Chondrocyte (in vitro differentiated cells): ENCODE measurements around the gene ARAP2. TPM values are rescaled to one million over a fixed set of nuclear protein-coding genes. Genes with fewer than 3 reads are reported as not detected.

Experiments used
- DNase-seq: peaks from one replicate; pipeline ENCODE4 v3.0.0; 2021; ENCODE audit warnings: mixed read lengths, low spot score
- H3K27ac Mint-ChIP-seq: one replicate; pipeline ENCODE4 v1.8.0; 2021; ENCODE audit warnings: mild to moderate bottlenecking, moderate library complexity, mixed read lengths; ENCODE audit not compliant: unreplicated experiment
- H3K27me3 Mint-ChIP-seq: 2 replicates; pipeline ENCODE4 v1.8.0; 2021; ENCODE audit warnings: low read depth, mixed read lengths
- H3K36me3 Mint-ChIP-seq: 2 replicates; pipeline ENCODE4 v1.8.0; 2021; ENCODE audit warnings: low read depth, mixed read lengths
- H3K4me1 Mint-ChIP-seq: 2 replicates; pipeline ENCODE4 v1.8.0; 2021; ENCODE audit warnings: low read depth, mild to moderate bottlenecking, mixed read lengths
- H3K4me3 Mint-ChIP-seq: one replicate; pipeline ENCODE4 v1.8.0; 2021; ENCODE audit warnings: mild to moderate bottlenecking, moderate library complexity, mixed read lengths; ENCODE audit not compliant: unreplicated experiment
- H3K9me3 Mint-ChIP-seq: 2 replicates; pipeline ENCODE4 v1.8.0; 2021; ENCODE audit warnings: low read depth, mixed read lengths
- CTCF ChIP-seq: fragments of 200-600 bp; sonication (generic); IDR thresholded peaks from 2 replicates; pipeline ENCODE4 v1.5.0; 2021; ENCODE audit warnings: antibody characterized with exemption, mild to moderate bottlenecking, moderate library complexity
- total RNA-seq: library from RNA; stranded (reverse); gene quantifications from 3 replicates; pipeline ENCODE4 v1.2.1, GENCODE V29; 2021

The ARAP2 gene
- total RNA-seq, 1 donor from 2014 or later = 1.6 TPM

- DNase-seq = no peak
- Mint-ChIP-seq H3K27me3 (no peaks in the 10 kb centered on the region), H3K4me3 (no peak overlapping the region), H3K4me1 (no peaks in the 10 kb centered on the region), H3K27ac (no peak overlapping the region), H3K36me3 (no peaks in the 10 kb centered on the region), H3K9me3 (peaks cover 11% of the 10 kb centered on the region)
- no peak for TF ChIP-seq CTCF
These were observed 8.2 kb downstream of the ARAP2 start for GRCh38 chr4:36236159-36236558.

DNA sequence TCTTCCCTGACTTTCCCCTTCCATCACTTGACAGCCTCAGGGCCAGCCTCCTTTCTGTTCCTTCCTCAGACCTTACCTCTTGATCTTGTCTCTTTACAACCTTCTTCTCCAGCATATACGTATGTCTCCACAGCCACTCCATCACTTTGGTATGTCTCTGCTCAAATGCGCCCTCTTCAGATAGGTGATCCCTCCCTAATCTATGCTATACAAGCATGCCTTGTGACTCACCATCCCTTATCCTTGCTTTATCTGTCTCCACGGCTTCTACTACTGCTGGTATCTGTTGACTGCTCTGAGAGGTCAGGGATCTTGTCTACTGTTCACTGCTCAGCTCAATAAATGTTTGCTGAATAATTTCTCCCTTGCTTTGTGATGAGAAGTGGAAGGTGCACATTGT lies 9.0 kb downstream of the ARAP2 start:
- Mint-ChIP-seq H3K27ac (no peak overlapping the region), H3K36me3 (no peaks in the 10 kb centered on the region), H3K4me3 (no peak overlapping the region), H3K27me3 (no peaks in the 10 kb centered on the region), H3K4me1 (no peaks in the 10 kb centered on the region), H3K9me3 (peaks cover 11% of the 10 kb centered on the region)
- DNase-seq = no peak
- TF ChIP-seq CTCF = no peak

- Mint-ChIP-seq H3K27me3 (no peaks in the 10 kb centered on the region), H3K27ac (no peak overlapping the region), H3K36me3 (no peaks in the 10 kb centered on the region), H3K9me3 (peaks cover 11% of the 10 kb centered on the region), H3K4me1 (no peaks in the 10 kb centered on the region), H3K4me3 (no peak overlapping the region)
- TF ChIP-seq CTCF = no peak
- DNase-seq = no peak
These were observed 10.6 kb downstream of the ARAP2 start for GRCh38 chr4:36233567-36234266.

DNA sequence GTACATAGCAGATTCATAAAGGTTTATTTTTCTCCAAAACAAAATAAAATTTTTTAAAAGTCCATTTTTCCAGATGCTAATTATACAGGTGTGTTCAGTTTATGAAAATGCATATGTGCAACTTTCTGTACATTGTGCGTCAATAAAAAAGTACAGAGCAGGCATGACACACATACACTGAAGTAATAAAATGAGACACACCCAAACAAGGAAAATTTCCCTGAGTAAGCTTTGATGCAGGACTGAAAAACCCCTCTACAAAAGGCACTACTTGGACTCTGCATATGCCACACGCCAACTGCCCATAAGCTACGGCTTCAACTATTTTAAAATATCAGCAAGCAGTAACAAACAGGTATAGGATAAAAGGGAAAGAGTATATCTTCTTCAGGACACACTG lies 13.8 kb downstream of the ARAP2 start:
- H3K4me1 Mint-ChIP-seq = peaks cover 1% of the 10 kb centered on the region
- H3K9me3 Mint-ChIP-seq = peaks cover 3% of the 10 kb centered on the region
- TF ChIP-seq CTCF = no peak
- H3K36me3 Mint-ChIP-seq = no peaks in the 10 kb centered on the region
- no peak overlapping the region for H3K4me3 Mint-ChIP-seq
- H3K27me3 Mint-ChIP-seq = no peaks in the 10 kb centered on the region
- no peak overlapping the region for H3K27ac Mint-ChIP-seq
- no peak for DNase-seq

GRCh38 chr4:36227913-36228312 lies 16.4 kb downstream of the ARAP2 start:
- peaks cover 3% of the 10 kb centered on the region for H3K9me3 Mint-ChIP-seq
- DNase-seq = no peak
- H3K4me3 Mint-ChIP-seq = no peak overlapping the region
- H3K27me3 Mint-ChIP-seq = no peaks in the 10 kb centered on the region
- H3K4me1 Mint-ChIP-seq = peaks cover 7% of the 10 kb centered on the region
- H3K36me3 Mint-ChIP-seq = no peaks in the 10 kb centered on the region
- TF ChIP-seq CTCF = no peak
- no peak overlapping the region for H3K27ac Mint-ChIP-seq
